HG03060 (cell line): Measurements from ENCODE around the gene ALPP.
"Not testable (repeated sequence)": the region's sequence is repeated elsewhere in the genome, so short reads cannot be mapped to it uniquely, and the experiment has no call there.

Experiments used
- ATAC-seq: cut with Tn5 transposase; IDR thresholded peaks from one replicate; pipeline ENCODE4 v1.9.1; 2021; ENCODE audit warnings: low read depth, moderate number of reproducible peaks; ENCODE audit not compliant: unreplicated experiment

ALPP gene

GRCh38 chr2:232379610-232380590 is 1.3 kb downstream of the ALPP start:
- not testable (repeated sequence) for ATAC-seq

DNA sequence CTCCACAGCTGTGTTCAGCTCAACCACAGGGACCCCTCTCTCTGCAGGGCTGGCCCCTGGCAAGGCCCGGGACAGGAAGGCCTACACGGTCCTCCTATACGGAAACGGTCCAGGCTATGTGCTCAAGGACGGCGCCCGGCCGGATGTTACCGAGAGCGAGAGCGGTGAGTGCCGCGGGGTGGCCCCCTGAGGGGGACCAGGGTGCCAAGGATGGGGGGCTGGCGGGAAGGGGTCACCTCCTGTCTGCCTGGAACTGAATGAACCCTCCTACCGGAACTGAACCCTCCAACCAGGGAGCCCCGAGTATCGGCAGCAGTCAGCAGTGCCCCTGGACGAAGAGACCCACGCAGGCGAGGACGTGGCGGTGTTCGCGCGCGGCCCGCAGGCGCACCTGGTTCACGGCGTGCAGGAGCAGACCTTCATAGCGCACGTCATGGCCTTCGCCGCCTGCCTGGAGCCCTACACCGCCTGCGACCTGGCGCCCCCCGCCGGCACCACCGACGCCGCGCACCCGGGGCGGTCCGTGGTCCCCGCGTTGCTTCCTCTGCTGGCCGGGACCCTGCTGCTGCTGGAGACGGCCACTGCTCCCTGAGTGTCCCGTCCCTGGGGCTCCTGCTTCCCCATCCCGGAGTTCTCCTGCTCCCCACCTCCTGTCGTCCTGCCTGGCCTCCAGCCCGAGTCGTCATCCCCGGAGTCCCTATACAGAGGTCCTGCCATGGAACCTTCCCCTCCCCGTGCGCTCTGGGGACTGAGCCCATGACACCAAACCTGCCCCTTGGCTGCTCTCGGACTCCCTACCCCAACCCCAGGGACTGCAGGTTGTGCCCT is 2.9 kb downstream of the ALPP start:
- ATAC-seq = not testable (repeated sequence)

GRCh38 chr2:232382331-232383225 is 4.0 kb downstream of the ALPP start:
- ATAC-seq = no peak

DNA sequence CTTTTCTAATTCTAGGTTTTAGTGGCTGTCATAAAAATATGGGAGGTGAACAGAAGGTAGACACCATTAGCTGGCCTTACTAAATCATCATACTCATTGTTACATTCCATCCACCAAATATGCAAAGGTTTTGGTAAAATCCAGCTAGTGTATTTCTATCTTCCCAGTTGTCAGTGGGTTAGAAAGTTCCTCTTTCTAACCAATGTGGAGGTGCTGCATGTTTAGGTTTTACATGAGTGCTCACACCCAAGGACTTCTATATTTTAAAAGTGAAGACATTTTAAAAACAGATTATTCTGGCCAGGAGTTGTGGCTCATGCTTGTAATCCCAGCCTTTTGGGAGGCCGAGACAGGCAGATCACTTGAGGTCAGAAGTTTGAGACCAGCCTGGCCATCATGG is 5.9 kb downstream of the ALPP start:
- ATAC-seq = no peak

GRCh38 chr2:232385058-232385457 is 6.5 kb downstream of the ALPP start:
- not testable (repeated sequence) for ATAC-seq

- ATAC-seq = no peak
Observed at GRCh38 chr2:232385660-232386489, 7.3 kb downstream of the ALPP start.

- ATAC-seq = no peak
Observed at GRCh38 chr2:232386490-232386739, 7.9 kb downstream of the ALPP start.

DNA sequence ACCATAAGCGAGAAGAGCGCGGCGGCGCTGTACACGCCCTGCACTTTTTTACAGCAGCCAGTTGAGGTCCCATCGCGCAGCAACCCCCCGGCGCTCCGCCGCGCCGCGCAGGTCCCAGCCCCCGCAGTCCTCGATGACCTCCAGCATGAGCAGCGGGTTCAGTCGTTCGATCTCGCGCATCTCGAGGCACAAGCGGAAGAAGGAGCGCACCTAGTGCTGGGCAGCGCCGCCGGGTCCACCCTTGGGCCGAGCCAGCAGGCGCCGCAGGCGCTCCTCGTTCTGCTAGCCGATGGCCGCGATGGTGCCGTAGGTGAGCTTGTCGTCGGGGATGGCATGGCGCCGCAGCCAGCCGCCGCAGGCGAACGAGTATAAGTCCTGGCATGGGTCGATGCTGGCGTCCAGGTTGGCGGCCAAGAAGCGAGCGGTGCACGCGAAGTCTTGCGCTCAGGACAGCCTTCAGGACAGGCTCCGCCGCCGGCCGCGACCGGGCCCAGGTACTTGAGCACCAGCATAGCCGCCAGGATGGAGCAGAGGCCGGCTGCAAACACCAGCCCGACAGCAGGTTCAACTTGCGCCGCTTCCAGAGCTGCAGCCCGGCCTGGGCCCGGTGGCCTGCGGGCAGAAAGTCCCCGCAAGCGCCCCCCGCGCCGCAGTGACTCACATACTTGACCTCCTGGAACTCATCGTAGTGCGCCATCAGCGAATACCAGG is 8.3 kb downstream of the ALPP start:
- ATAC-seq = no peak

DNA sequence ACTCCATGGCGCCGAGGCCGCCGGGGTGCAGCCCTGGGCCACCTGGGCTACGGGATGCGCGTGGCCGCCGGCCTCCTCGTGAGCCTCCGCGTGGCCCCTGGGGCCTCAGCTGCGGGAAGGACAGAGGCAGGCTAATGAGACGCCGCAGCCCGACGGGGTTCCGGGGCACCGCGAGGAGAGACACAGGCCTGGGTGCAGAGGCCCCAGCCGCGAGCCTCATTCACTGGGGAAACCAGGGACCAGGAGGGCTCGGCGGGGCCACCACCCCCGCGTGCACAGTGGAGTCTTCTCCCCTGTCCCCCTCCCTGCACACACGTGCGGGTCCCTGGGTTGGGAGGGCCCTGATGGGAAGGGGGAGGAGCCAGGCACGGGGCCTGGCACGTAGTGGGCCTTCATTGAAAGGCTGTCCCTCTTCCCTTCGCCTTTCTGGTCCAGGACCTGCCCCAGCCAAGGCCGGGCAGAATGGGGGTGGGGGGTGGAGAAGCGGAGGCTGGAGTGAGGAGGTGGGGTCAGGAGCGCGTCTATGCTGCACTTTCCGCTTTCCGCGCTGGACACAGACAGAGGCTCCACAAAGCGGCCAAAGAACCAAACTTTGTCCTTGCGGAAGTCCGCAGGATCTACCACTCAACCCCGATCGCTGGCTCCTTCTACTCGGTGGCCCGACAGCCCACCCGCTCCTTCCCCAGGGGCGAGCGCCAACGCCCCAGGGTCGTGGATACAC is 9.1 kb downstream of the ALPP start:
- ATAC-seq = no peak

GRCh38 chr2:232388324-232388891 is 9.9 kb downstream of the ALPP start:
- no peak for ATAC-seq

DNA sequence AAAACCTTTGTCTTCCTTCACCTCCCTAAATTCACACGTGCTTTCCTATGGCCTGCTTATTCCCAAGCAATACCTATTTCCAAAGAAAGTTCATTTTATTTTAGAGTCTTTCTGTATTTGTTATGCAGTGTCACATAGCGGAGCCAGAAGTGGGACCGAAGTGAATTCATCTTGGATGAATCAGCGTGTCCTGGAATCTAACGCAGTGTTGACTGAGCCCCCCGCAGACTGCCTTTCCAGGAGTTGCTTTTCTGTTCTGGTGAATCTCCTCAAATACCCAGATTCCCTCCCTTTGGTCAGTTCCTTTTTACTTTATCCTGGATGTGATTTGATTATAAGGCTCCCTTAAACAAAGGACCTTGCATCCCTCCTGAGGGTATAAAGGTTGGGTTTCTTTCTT is 10.8 kb downstream of the ALPP start:
- no peak for ATAC-seq

DNA sequence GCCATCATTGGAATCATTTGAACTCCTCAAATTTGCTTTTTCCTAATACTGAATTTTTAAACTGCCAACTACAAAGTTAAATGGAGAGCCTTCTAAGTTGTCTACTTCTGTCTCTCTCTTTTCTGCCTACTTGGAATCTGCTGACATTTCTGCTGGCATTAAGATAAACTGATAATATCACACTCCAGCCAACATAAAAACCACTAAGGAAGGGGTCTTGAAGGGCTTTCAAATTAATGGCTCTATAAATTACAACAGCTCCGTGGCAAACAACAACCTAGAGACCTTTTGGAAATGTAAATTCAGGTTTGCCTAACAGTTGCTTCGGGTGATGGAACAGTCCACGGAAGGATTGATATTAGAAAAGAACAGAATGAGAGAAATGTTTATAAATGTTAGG is 12.1 kb downstream of the ALPP start:
- no peak for ATAC-seq

DNA sequence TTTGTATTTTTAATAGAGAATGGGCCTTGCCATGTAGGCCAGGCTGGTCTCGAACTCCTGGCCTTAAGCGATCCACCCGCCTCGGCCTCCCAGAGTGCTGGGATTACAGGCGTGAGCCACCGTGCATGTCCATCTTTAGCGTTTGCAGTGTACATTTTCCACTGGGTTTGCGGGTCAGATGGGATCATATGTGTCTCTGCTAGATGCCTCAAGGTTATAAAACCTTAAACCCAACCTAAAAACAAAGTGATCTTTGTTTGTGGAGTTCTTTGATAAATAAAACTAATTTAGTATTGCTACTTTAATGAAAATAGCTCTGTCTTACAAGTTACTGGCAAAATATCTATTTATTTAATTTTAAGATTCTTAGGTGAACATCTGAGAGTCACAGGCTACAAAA is 15.0 kb downstream of the ALPP start:
- ATAC-seq = no peak

DNA sequence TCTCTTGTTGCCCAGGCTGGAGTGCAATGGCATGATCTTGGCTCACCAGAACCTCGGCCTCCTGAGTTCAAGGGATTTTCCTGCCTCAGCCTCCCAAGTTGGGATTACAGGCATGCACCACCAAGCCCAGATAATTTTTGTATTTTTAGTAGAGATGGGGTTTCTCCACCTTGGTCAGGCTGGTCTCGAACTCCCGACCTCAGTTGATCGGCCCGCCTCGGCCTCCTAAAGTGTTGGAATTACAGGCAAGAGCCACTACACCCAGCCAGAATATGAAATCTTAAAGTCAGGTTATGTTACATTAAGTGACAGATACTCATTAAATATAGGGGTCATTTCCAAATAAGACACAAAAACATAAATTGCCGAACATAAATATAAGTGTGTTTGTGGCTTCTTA is 15.9 kb downstream of the ALPP start:
- ATAC-seq = not testable (repeated sequence)

DNA sequence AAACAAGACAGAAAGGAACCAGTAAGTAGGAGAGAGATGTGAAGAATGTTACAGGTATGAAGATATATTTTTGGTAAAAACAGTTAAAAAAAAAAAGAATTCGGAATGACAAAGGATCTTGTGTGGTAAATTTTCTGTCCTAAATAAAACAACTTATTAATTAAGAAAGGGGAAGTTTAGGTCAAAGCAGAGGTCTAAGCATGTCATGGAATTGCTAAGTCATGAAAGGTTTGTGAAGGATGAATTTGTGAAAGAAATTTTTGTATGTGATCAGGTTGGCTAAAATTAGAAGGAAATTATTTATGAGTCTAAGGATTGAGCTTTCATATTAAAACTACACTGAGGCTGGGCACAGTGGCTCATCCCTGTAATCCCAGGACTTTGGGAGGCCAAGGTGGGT is 17.0 kb downstream of the ALPP start:
- no peak for ATAC-seq

DNA sequence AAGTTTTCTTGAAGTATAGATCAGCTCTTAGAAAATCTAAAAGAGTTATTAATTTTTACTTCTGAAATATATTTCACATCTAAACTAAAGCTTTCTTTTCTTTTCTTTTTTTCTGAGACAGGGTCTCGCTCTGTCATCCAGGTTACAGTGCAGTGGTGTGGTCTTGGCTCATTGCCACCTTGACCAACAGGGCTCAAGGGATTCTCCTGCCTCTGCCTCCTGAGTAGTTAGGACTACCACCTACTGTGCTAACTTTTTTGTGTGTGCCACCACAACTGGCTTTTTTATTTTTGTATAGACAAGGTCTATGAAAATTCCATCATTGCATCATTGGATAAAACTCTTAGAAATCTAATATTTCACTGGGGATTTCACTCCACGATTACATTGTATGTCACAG is 18.1 kb downstream of the ALPP start:
- no peak for ATAC-seq

DNA sequence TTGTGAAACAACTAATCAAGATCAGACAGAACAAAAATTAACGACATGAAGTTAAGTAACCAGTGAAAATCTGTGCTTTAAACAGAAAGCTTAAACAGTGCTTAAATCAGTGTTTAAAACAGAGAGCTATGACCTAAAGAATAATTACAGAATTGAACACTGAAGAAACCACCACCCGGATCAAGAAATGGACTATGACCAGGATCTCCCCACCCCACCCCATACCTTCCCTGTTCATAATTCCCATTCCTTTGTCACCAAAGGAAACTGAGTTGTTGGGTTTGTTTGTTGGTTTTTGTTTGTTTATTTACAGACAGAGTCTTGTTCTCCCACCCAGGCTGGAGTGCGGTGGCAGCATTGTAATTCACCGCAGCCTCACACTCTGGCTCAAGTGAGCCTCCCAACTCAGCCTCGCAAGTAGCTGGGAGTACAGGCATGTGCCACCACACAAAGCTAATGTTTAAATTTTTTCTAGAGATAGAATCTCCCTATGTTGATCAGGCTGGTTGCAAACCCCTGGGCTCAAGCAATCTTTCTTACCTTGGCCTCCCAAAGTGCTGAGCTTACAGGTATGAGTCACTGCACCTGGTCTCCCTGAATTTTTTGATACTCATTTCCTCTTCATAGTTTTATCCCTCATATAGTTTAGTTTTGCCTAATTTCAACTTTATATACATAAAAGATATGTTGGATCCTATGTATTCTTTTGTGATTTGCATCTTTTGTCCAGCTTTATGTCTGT is 19.9 kb downstream of the ALPP start:
- no peak for ATAC-seq
